ENCODE data around the gene THG1L.
A peak's percentile ranks its signal among the peaks of the same experiment; 100 is the strongest.
"Not testable (repeated sequence)": the region's sequence is repeated elsewhere in the genome, so short reads cannot be mapped to it uniquely, and the experiment has no call there.

THG1L gene

GRCh38 chr5:157731272-157732129 lies at the start of gene THG1L:
TSS of gene THG1L (plus strand) at chr5:157731420. CDS start at chr5:157731441, 21 bp downstream.
- Mint-ChIP-seq H3K4me3 (peak within 1 kb of the TSS; percentile 91), H3K27me3 (no peaks in the 10 kb centered on the region), H3K4me1 (peaks cover 23% of the 10 kb centered on the region), H3K27ac (ENCODE audit: low read depth) (peak within 1 kb of the TSS; percentile 95), H3K9me3 (no peaks in the 10 kb centered on the region), H3K36me3 (ENCODE audit: insufficient read depth) (peaks cover 12% of the 10 kb centered on the region)
- DNase-seq (ENCODE audit: low spot score in 2 of 2): peak; percentile 97 to 99
- peak; percentile 99 for ATAC-seq (replicated peaks; ENCODE audit: extremely low read depth, poor library complexity, severe bottlenecking)

GRCh38 chr5:157682257-157682656 lies 49.0 kb upstream of the THG1L start:
- no peak for ATAC-seq (replicated peaks; ENCODE audit: extremely low read depth, poor library complexity, severe bottlenecking)
- Mint-ChIP-seq H3K36me3 (ENCODE audit: insufficient read depth) (no peaks in the 10 kb centered on the region), H3K9me3 (no peaks in the 10 kb centered on the region), H3K4me1 (no peaks in the 10 kb centered on the region), H3K27ac (ENCODE audit: low read depth) (no peak overlapping the region), H3K27me3 (no peaks in the 10 kb centered on the region), H3K4me3 (no peak overlapping the region)
- no peak for DNase-seq (ENCODE audit: low spot score in 2 of 2)

GRCh38 chr5:157686276-157687197 lies 44.7 kb upstream of the THG1L start:
- peak in 1 of 2 donors; percentile 0 for DNase-seq (ENCODE audit: low spot score in 2 of 2)
- H3K4me3 Mint-ChIP-seq; H3K4me1 Mint-ChIP-seq; ATAC-seq (replicated peaks; ENCODE audit: extremely low read depth, poor library complexity, severe bottlenecking); H3K9me3 Mint-ChIP-seq; H3K27me3 Mint-ChIP-seq; H3K36me3 Mint-ChIP-seq (ENCODE audit: insufficient read depth); H3K27ac Mint-ChIP-seq (ENCODE audit: low read depth): not testable (repeated sequence)

GRCh38 chr5:157687198-157687554 lies 44.0 kb upstream of the THG1L start:
- H3K4me3 Mint-ChIP-seq: no peak overlapping the region
- no peaks in the 10 kb centered on the region for H3K27me3 Mint-ChIP-seq
- peaks cover 2% of the 10 kb centered on the region for H3K36me3 Mint-ChIP-seq (ENCODE audit: insufficient read depth)
- DNase-seq (ENCODE audit: low spot score in 2 of 2) (no peak), ATAC-seq (replicated peaks; ENCODE audit: extremely low read depth, poor library complexity, severe bottlenecking) (no peak)
- no peaks in the 10 kb centered on the region for H3K9me3 Mint-ChIP-seq
- no peak overlapping the region for H3K27ac Mint-ChIP-seq (ENCODE audit: low read depth)
- H3K4me1 Mint-ChIP-seq: no peaks in the 10 kb centered on the region

- no peak for ATAC-seq (replicated peaks; ENCODE audit: extremely low read depth, poor library complexity, severe bottlenecking)
- no peaks in the 10 kb centered on the region for H3K9me3 Mint-ChIP-seq
These were observed 41.1 kb upstream of the THG1L start for GRCh38 chr5:157689942-157690689.

GRCh38 chr5:157690690-157691433 lies 40.4 kb upstream of the THG1L start:
- no peaks in the 10 kb centered on the region for H3K9me3 Mint-ChIP-seq
- no peak overlapping the region for H3K4me3 Mint-ChIP-seq
- H3K27ac Mint-ChIP-seq (ENCODE audit: low read depth): no peak overlapping the region
- H3K27me3 Mint-ChIP-seq: peaks cover 11% of the 10 kb centered on the region
- ATAC-seq (replicated peaks; ENCODE audit: extremely low read depth, poor library complexity, severe bottlenecking) (no peak), DNase-seq (ENCODE audit: low spot score in 2 of 2) (no peak)
- H3K36me3 Mint-ChIP-seq (ENCODE audit: insufficient read depth): peaks cover 2% of the 10 kb centered on the region
- H3K4me1 Mint-ChIP-seq: no peaks in the 10 kb centered on the region

More at GRCh38 chr5:157689942-157690689, 41.1 kb upstream of the THG1L start:
- no peaks in the 10 kb centered on the region for H3K4me1 Mint-ChIP-seq
- DNase-seq (ENCODE audit: low spot score in 2 of 2): no peak
- H3K36me3 Mint-ChIP-seq (ENCODE audit: insufficient read depth): peaks cover 2% of the 10 kb centered on the region
- no peak overlapping the region for H3K27ac Mint-ChIP-seq (ENCODE audit: low read depth)
- H3K27me3 Mint-ChIP-seq: peaks cover 3% of the 10 kb centered on the region
- H3K4me3 Mint-ChIP-seq: no peak overlapping the region

GRCh38 chr5:157693816-157694215 lies 37.4 kb upstream of the THG1L start:
- H3K27ac Mint-ChIP-seq (ENCODE audit: low read depth); H3K36me3 Mint-ChIP-seq (ENCODE audit: insufficient read depth); DNase-seq (ENCODE audit: low spot score in 2 of 2); ATAC-seq (replicated peaks; ENCODE audit: extremely low read depth, poor library complexity, severe bottlenecking); H3K9me3 Mint-ChIP-seq; H3K4me3 Mint-ChIP-seq; H3K4me1 Mint-ChIP-seq: not testable (repeated sequence)
- H3K27me3 Mint-ChIP-seq: peaks cover 12% of the 10 kb centered on the region

- ATAC-seq (replicated peaks; ENCODE audit: extremely low read depth, poor library complexity, severe bottlenecking); H3K4me1 Mint-ChIP-seq; H3K9me3 Mint-ChIP-seq; H3K27ac Mint-ChIP-seq (ENCODE audit: low read depth); DNase-seq (ENCODE audit: low spot score in 2 of 2); H3K4me3 Mint-ChIP-seq; H3K36me3 Mint-ChIP-seq (ENCODE audit: insufficient read depth): not testable (repeated sequence)
- peaks cover 12% of the 10 kb centered on the region for H3K27me3 Mint-ChIP-seq
These were observed 35.1 kb upstream of the THG1L start for GRCh38 chr5:157696154-157696553.

- peaks cover 12% of the 10 kb centered on the region for H3K27me3 Mint-ChIP-seq
- not testable (repeated sequence) for H3K36me3 Mint-ChIP-seq (ENCODE audit: insufficient read depth); ATAC-seq (replicated peaks; ENCODE audit: extremely low read depth, poor library complexity, severe bottlenecking); H3K9me3 Mint-ChIP-seq; H3K27ac Mint-ChIP-seq (ENCODE audit: low read depth); H3K4me3 Mint-ChIP-seq; DNase-seq (ENCODE audit: low spot score in 2 of 2); H3K4me1 Mint-ChIP-seq
These were observed 32.5 kb upstream of the THG1L start for GRCh38 chr5:157698674-157699073.

- Mint-ChIP-seq H3K4me3 (no peak overlapping the region), H3K4me1 (no peaks in the 10 kb centered on the region), H3K36me3 (ENCODE audit: insufficient read depth) (peaks cover 1% of the 10 kb centered on the region), H3K27me3 (peaks cover 14% of the 10 kb centered on the region), H3K27ac (ENCODE audit: low read depth) (no peak overlapping the region), H3K9me3 (no peaks in the 10 kb centered on the region)
- DNase-seq (ENCODE audit: low spot score in 2 of 2) (no peak), ATAC-seq (replicated peaks; ENCODE audit: extremely low read depth, poor library complexity, severe bottlenecking) (no peak)
These were observed 27.5 kb upstream of the THG1L start for GRCh38 chr5:157703736-157704135.

- ATAC-seq (replicated peaks; ENCODE audit: extremely low read depth, poor library complexity, severe bottlenecking) (no peak), DNase-seq (ENCODE audit: low spot score in 2 of 2) (no peak)
- Mint-ChIP-seq H3K9me3 (no peaks in the 10 kb centered on the region), H3K4me1 (no peaks in the 10 kb centered on the region), H3K27me3 (peaks cover 14% of the 10 kb centered on the region), H3K36me3 (ENCODE audit: insufficient read depth) (no peaks in the 10 kb centered on the region), H3K27ac (ENCODE audit: low read depth) (no peak overlapping the region), H3K4me3 (no peak overlapping the region)
These were observed 22.4 kb upstream of the THG1L start for GRCh38 chr5:157708866-157709265.

- ATAC-seq (replicated peaks; ENCODE audit: extremely low read depth, poor library complexity, severe bottlenecking) (no peak), DNase-seq (ENCODE audit: low spot score in 2 of 2) (no peak)
- Mint-ChIP-seq H3K4me1 (no peaks in the 10 kb centered on the region), H3K4me3 (no peak overlapping the region), H3K27ac (ENCODE audit: low read depth) (no peak overlapping the region), H3K27me3 (peaks cover 14% of the 10 kb centered on the region), H3K36me3 (ENCODE audit: insufficient read depth) (no peaks in the 10 kb centered on the region), H3K9me3 (no peaks in the 10 kb centered on the region)
These were observed 21.9 kb upstream of the THG1L start for GRCh38 chr5:157709346-157709745.

Data from central memory CD8-positive, alpha-beta T cell (primary cell).